ENCODE data around the gene CORT.
"Not testable (repeated sequence)": the region's sequence is repeated elsewhere in the genome, so short reads cannot be mapped to it uniquely, and the experiment has no call there.

The CORT gene

GRCh38 chr1:10449751-10450150 is at the start of gene CORT:
Gene CORT (plus strand): TSS chr1:10450031. CDS start chr1:10450224, 193 bp downstream.
- in situ Hi-C loops (cut with HindIII; ENCODE audit: low pct_ligation_motif_present, low pct_unique_long_range_greater_than_20kb, low sequenced_read_pairs) = no loop called here
- DNase-seq = no peak

DNA sequence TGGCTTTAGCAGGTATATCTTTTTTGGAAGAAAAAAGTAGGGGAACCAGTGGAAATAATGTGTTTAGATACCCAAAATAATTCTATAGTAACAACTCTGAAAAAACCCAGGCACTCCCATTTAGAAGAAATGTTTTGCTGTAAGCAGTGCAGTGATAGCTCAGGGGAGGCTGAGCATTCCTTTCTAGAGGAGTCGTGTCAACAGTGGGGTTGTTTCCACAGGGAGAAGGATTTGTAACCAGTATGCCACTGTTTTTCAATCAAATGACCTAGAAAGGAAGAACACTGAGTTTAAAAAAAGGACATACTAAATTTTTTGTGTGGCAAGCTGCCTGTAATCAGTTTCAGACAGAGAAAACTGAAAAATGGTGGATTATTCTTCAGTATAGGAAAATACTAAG is 48.5 kb upstream of the CORT start:
- no peak for DNase-seq
- in situ Hi-C loops (cut with HindIII; ENCODE audit: low pct_ligation_motif_present, low pct_unique_long_range_greater_than_20kb, low sequenced_read_pairs) = no loop called here

- no peak for DNase-seq
- in situ Hi-C loops (cut with HindIII; ENCODE audit: low pct_ligation_motif_present, low pct_unique_long_range_greater_than_20kb, low sequenced_read_pairs) = no loop called here
Observed at GRCh38 chr1:10402729-10403274, 47.0 kb upstream of the CORT start.

- DNase-seq = no peak
- in situ Hi-C loops (cut with HindIII; ENCODE audit: low pct_ligation_motif_present, low pct_unique_long_range_greater_than_20kb, low sequenced_read_pairs) = no loop called here
Observed at GRCh38 chr1:10407201-10407600, 42.6 kb upstream of the CORT start.

DNA sequence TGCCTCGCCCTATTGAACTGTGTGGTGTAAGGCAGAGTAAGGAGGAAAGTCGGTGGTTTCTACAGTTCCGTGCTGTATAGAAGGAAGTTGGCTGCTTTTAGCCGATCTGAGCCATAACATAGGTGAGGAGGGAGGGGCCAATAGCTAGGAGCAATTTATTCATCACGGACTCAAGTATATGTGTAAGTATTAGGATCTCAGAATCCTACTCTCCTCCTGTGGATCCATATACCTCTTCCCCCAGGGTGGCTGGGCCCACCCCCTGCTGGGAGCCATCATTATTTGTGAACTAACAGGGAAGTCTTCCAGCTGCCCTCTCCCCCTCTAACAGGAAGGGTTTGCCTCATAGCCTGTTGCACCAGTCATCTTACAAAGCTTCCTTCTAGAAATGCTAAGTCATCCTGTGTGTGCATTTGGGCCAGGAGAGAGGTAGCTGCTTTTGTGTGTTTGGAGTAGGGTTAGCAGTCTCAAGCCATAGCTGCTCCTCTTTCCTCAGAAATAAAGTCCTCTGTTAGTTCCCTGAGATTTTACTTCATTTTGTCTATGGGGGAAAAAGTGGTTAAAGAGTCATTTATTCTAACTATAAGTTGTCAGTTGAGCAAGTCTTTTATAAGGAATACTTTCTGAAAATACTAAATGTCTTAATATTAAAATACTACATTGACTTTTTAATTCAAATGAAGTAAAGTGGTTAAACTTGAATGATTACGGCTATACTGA is 34.5 kb upstream of the CORT start:
- in situ Hi-C loops (cut with HindIII; ENCODE audit: low pct_ligation_motif_present, low pct_unique_long_range_greater_than_20kb, low sequenced_read_pairs) = no loop called here
- DNase-seq = peak; percentile 26

DNA sequence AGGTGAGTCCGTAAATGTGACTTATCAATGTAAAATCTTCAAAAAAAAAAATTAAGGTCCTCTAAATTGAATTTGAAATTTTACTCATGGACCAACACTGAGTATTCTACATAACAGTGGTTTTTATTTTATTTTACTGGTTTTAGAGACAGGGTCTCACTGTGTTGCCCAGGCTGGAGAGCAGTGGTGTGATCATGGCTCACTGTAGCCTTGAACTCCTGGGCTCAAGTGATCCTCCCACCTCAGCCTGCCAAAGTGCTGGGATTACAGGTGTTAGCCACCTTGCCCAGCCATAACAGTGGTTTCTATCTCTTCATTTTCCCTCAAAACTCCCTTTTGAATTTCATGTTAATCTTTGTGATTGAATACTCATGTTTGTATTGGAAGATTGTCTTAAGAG is 33.9 kb upstream of the CORT start:
- in situ Hi-C loops (cut with HindIII; ENCODE audit: low pct_ligation_motif_present, low pct_unique_long_range_greater_than_20kb, low sequenced_read_pairs); DNase-seq: not testable (repeated sequence)

DNA sequence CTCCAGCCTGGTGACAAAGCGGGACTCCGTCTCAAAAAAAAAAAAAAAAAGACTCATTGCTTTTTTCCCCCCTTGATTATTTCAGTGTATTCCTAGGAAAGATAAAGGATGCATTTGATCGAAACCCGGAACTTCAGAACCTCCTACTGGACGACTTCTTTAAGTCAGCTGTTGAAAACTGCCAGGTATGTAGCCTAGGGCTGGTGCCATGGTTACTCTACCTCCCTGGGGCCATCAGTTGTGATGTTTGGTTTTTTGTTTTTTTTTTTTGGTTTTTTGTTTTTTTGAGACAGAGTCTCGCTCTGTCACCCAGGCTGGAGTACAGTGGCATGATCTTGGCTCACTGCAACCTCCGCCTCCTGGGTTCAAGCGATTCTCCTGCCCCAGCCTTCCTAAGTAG is 31.1 kb upstream of the CORT start:
- in situ Hi-C loops (cut with HindIII; ENCODE audit: low pct_ligation_motif_present, low pct_unique_long_range_greater_than_20kb, low sequenced_read_pairs); DNase-seq: not testable (repeated sequence)

DNA sequence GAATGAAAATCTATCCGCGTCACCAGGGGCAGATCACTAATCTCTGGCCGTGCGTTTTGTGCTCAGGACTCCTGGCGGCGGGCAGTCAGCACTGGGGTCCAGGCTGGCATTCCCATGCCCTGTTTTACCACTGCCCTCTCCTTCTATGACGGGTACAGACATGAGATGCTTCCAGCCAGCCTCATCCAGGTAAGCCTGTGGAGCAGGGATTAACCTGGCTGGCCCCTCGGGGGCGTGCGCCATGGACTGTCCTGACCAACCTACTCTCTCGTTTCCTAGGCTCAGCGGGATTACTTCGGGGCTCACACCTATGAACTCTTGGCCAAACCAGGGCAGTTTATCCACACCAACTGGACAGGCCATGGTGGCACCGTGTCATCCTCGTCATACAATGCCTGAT is 30.5 kb upstream of the CORT start:
- in situ Hi-C loops (cut with HindIII; ENCODE audit: low pct_ligation_motif_present, low pct_unique_long_range_greater_than_20kb, low sequenced_read_pairs) = no loop called here
- no peak for DNase-seq

- in situ Hi-C loops (cut with HindIII; ENCODE audit: low pct_ligation_motif_present, low pct_unique_long_range_greater_than_20kb, low sequenced_read_pairs) = no loop called here
- DNase-seq = no peak
Observed at GRCh38 chr1:10421637-10422036, 28.2 kb upstream of the CORT start.

DNA sequence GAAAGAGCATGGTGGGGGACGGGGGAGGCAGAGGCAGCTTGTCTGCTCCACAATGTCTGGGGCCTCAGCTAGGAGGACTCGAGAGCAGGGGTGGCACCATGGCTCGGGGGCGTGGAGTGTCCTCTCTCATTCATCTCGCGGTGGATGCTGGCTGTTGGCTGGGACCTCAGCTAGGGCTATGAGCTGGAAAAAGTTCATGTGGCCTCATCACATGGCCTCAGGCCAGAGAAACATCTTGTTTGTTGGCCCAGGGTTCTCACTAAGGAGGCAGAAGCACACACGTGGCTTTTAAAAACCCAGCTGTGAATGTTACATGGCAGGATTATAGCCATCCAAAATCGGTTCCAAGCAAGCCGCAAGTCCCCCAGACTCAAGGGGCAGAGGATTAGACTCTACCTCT is 25.8 kb upstream of the CORT start:
- DNase-seq = no peak
- in situ Hi-C loops (cut with HindIII; ENCODE audit: low pct_ligation_motif_present, low pct_unique_long_range_greater_than_20kb, low sequenced_read_pairs) = no loop called here

GRCh38 chr1:10424651-10425050 is 25.2 kb upstream of the CORT start:
- in situ Hi-C loops (cut with HindIII; ENCODE audit: low pct_ligation_motif_present, low pct_unique_long_range_greater_than_20kb, low sequenced_read_pairs) = no loop called here
- no peak for DNase-seq

GRCh38 chr1:10425826-10426534 is 23.9 kb upstream of the CORT start:
- in situ Hi-C loops (cut with HindIII; ENCODE audit: low pct_ligation_motif_present, low pct_unique_long_range_greater_than_20kb, low sequenced_read_pairs); DNase-seq: not testable (repeated sequence)

DNA sequence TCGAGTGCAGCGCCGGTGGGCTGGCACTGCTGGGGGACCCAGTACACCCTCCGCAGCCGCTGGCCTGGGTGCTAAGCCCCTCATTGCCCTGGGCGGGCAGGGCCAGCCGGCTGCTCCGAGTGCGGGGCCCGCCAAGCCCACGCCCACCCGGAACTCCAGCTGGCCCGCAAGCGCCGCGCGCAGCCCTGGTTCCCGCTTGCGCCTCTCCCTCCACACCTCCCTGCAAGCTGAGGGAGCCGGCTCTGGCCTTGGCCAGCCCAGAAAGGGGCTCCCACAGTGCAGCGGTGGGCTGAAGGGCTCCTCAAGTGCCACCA is 23.3 kb upstream of the CORT start:
- in situ Hi-C loops (cut with HindIII; ENCODE audit: low pct_ligation_motif_present, low pct_unique_long_range_greater_than_20kb, low sequenced_read_pairs); DNase-seq: not testable (repeated sequence)

DNA sequence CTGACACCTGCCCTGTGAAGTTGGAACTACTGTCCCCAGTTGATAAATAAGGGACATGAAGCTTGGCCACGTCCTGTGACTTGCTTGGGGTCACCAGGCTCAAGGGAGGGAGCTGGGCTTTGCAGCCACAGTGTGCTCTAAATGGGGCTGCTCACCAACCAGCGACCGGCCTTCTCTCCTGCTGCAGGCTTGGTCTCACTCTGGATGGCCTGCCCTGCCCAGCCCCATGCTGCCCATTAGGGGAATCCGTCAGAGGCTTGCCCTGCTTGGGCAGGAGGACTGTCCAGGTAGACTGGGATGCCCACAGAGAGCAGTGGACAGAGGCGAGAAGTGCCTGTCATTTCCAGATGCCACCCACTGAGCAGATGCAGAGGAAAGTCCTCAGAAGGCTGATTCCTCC is 20.8 kb upstream of the CORT start:
- DNase-seq = no peak
- in situ Hi-C loops (cut with HindIII; ENCODE audit: low pct_ligation_motif_present, low pct_unique_long_range_greater_than_20kb, low sequenced_read_pairs) = no loop called here

- in situ Hi-C loops (cut with HindIII; ENCODE audit: low pct_ligation_motif_present, low pct_unique_long_range_greater_than_20kb, low sequenced_read_pairs) = no loop called here
- DNase-seq = no peak
Observed at GRCh38 chr1:10429868-10430215, 20.0 kb upstream of the CORT start.

- in situ Hi-C loops (cut with HindIII; ENCODE audit: low pct_ligation_motif_present, low pct_unique_long_range_greater_than_20kb, low sequenced_read_pairs) = no loop called here
Observed at GRCh38 chr1:10430216-10431069, 19.4 kb upstream of the CORT start, which contains the start of gene CENPS. Gene CENPS (plus strand): TSS chr1:10430433. CDS start chr1:10430518, 85 bp downstream.

GRCh38 chr1:10431070-10431730 is 18.6 kb upstream of the CORT start:
- peak; percentile 26 for DNase-seq
- in situ Hi-C loops (cut with HindIII; ENCODE audit: low pct_ligation_motif_present, low pct_unique_long_range_greater_than_20kb, low sequenced_read_pairs) = no loop called here

More at GRCh38 chr1:10430216-10431069, 19.4 kb upstream of the CORT start, which contains the start of gene CENPS:
- DNase-seq = peak; percentile 89

DNA sequence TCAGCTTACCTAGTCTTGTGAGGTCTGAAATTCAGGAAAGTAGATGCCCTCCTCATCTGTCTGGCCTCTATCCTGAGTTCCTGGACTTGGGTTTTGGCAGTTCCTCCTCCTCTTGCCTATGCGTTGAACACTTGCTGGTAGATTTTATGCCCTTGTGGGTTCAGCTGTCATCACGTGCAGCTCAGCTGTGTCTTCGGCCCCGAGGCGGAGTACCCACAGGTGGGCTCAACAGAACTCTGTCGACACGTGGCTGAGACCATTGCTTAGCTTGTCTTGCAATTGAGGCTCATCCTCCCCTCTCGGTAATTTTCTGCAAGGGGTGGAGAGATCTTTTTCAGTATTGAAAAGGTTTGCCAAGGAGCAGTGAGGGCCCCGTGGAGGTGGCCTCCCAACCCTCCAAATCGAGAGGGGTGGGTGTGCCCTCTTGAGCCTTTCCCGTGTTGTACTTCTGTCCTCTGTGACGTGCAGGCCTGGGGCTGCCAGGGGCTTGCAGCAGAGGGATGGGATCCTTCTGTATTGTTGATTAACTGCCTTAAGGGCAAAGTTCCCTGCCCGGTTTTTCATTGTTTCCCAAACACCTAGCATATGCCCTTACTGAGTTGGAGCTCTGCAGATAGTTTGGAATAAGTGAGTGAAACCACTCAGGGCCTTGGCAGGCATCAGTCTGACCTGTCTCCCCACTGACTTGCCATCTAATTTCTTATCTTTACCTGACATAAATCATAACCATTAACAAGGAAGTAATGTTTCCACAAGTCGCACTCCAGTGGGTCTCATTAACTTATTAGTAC is 16.7 kb upstream of the CORT start:
- DNase-seq = no peak
- in situ Hi-C loops (cut with HindIII; ENCODE audit: low pct_ligation_motif_present, low pct_unique_long_range_greater_than_20kb, low sequenced_read_pairs) = no loop called here
